ENCODE measurements around the gene GNAQ. TPM values are rescaled to one million over a fixed set of nuclear protein-coding genes. Genes with fewer than 3 reads are reported as not detected.
"Not testable (repeated sequence)": the region's sequence is repeated elsewhere in the genome, so short reads cannot be mapped to it uniquely, and the experiment has no call there.

The GNAQ gene
- total RNA-seq, 2 experiments from 2014 or later: 17.6 to 24.2 TPM

GRCh38 chr9:77748214-77748772 lies 283.3 kb downstream of the GNAQ start:
- H3K27ac Mint-ChIP-seq: no peak overlapping the region
- peaks cover 8% of the 10 kb centered on the region for H3K4me1 Mint-ChIP-seq
- no peak overlapping the region for H3K4me3 Mint-ChIP-seq
- DNase-seq (no peak), ATAC-seq (no peak)
- H3K36me3 Mint-ChIP-seq: peaks cover 2% of the 10 kb centered on the region
- H3K9me3 Mint-ChIP-seq (ENCODE audit: low read depth): no peaks in the 10 kb centered on the region
- CTCF ChIA-PET: interaction anchor here (0.8 kb wide), 1 partner anchor 290 kb away, joined by 3 read pairs; no protein-coding TSS in a partner anchor
- H3K27me3 Mint-ChIP-seq: no peaks in the 10 kb centered on the region

- peaks cover 8% of the 10 kb centered on the region for H3K4me1 Mint-ChIP-seq
- CTCF ChIA-PET: no interaction called here
- DNase-seq (no peak), ATAC-seq (no peak)
- H3K36me3 Mint-ChIP-seq: peaks cover 2% of the 10 kb centered on the region
- H3K27me3 Mint-ChIP-seq: no peaks in the 10 kb centered on the region
- no peak overlapping the region for H3K4me3 Mint-ChIP-seq
- no peaks in the 10 kb centered on the region for H3K9me3 Mint-ChIP-seq (ENCODE audit: low read depth)
- H3K27ac Mint-ChIP-seq: no peak overlapping the region
Measured at GRCh38 chr9:77747163-77747562, 284.4 kb downstream of the GNAQ start.

GRCh38 chr9:77744841-77745430 lies 286.7 kb downstream of the GNAQ start:
- Mint-ChIP-seq H3K4me1 (no peaks in the 10 kb centered on the region), H3K27me3 (no peaks in the 10 kb centered on the region), H3K36me3 (peaks cover 2% of the 10 kb centered on the region), H3K9me3 (ENCODE audit: low read depth) (no peaks in the 10 kb centered on the region), H3K27ac (no peak overlapping the region), H3K4me3 (no peak overlapping the region)
- DNase-seq: no peak
- CTCF ChIA-PET: no interaction called here
- no peak for ATAC-seq

- Mint-ChIP-seq H3K4me1 (no peaks in the 10 kb centered on the region), H3K4me3 (no peak overlapping the region), H3K27me3 (no peaks in the 10 kb centered on the region), H3K36me3 (peaks cover 2% of the 10 kb centered on the region), H3K27ac (no peak overlapping the region), H3K9me3 (ENCODE audit: low read depth) (no peaks in the 10 kb centered on the region)
- ATAC-seq (no peak), DNase-seq (no peak)
- CTCF ChIA-PET: no interaction called here
Measured at GRCh38 chr9:77743386-77743785, 288.2 kb downstream of the GNAQ start.

- no peak overlapping the region for H3K27ac Mint-ChIP-seq
- CTCF ChIA-PET: interaction anchor here (1.3 kb wide), 1 partner anchor 26 kb away, joined by 3 read pairs; no protein-coding TSS in a partner anchor
- no peaks in the 10 kb centered on the region for H3K4me1 Mint-ChIP-seq
- DNase-seq (no peak), ATAC-seq (no peak)
- no peaks in the 10 kb centered on the region for H3K27me3 Mint-ChIP-seq
- no peaks in the 10 kb centered on the region for H3K9me3 Mint-ChIP-seq (ENCODE audit: low read depth)
- no peak overlapping the region for H3K4me3 Mint-ChIP-seq
- no peaks in the 10 kb centered on the region for H3K36me3 Mint-ChIP-seq
Measured at GRCh38 chr9:77738932-77739331, 292.7 kb downstream of the GNAQ start.

- DNase-seq (no peak), ATAC-seq (no peak)
- Mint-ChIP-seq H3K4me1 (no peaks in the 10 kb centered on the region), H3K4me3 (no peak overlapping the region), H3K27ac (no peak overlapping the region), H3K9me3 (ENCODE audit: low read depth) (no peaks in the 10 kb centered on the region), H3K36me3 (no peaks in the 10 kb centered on the region), H3K27me3 (no peaks in the 10 kb centered on the region)
- CTCF ChIA-PET: no interaction called here
Measured at GRCh38 chr9:77735494-77735893, 296.1 kb downstream of the GNAQ start.

- DNase-seq (no peak), ATAC-seq (no peak)
- Mint-ChIP-seq H3K27ac (no peak overlapping the region), H3K27me3 (no peaks in the 10 kb centered on the region), H3K4me1 (no peaks in the 10 kb centered on the region), H3K9me3 (ENCODE audit: low read depth) (peaks cover 2% of the 10 kb centered on the region), H3K36me3 (peaks cover 12% of the 10 kb centered on the region), H3K4me3 (no peak overlapping the region)
- CTCF ChIA-PET: no interaction called here
Measured at GRCh38 chr9:77731930-77732329, 299.7 kb downstream of the GNAQ start.

- no peak overlapping the region for H3K4me3 Mint-ChIP-seq
- H3K4me1 Mint-ChIP-seq: peaks cover 6% of the 10 kb centered on the region
- DNase-seq (no peak), ATAC-seq (no peak)
- no peak overlapping the region for H3K27ac Mint-ChIP-seq
- CTCF ChIA-PET: no interaction called here
- H3K27me3 Mint-ChIP-seq: no peaks in the 10 kb centered on the region
- H3K9me3 Mint-ChIP-seq (ENCODE audit: low read depth): peaks cover 2% of the 10 kb centered on the region
- peaks cover 16% of the 10 kb centered on the region for H3K36me3 Mint-ChIP-seq
Measured at GRCh38 chr9:77731008-77731698, 300.5 kb downstream of the GNAQ start.

GRCh38 chr9:77729177-77729576 lies 302.4 kb downstream of the GNAQ start:
- CTCF ChIA-PET: no interaction called here
- H3K27ac Mint-ChIP-seq: no peak overlapping the region
- DNase-seq (no peak), ATAC-seq (no peak)
- H3K9me3 Mint-ChIP-seq (ENCODE audit: low read depth): peaks cover 2% of the 10 kb centered on the region
- H3K4me3 Mint-ChIP-seq: no peak overlapping the region
- no peaks in the 10 kb centered on the region for H3K27me3 Mint-ChIP-seq
- H3K4me1 Mint-ChIP-seq: peaks cover 13% of the 10 kb centered on the region
- H3K36me3 Mint-ChIP-seq: peaks cover 21% of the 10 kb centered on the region

GRCh38 chr9:77726814-77727213 lies 304.8 kb downstream of the GNAQ start:
- DNase-seq (no peak), ATAC-seq (no peak)
- H3K36me3 Mint-ChIP-seq: peaks cover 24% of the 10 kb centered on the region
- H3K9me3 Mint-ChIP-seq (ENCODE audit: low read depth): peaks cover 2% of the 10 kb centered on the region
- no peaks in the 10 kb centered on the region for H3K27me3 Mint-ChIP-seq
- peaks cover 13% of the 10 kb centered on the region for H3K4me1 Mint-ChIP-seq
- CTCF ChIA-PET: no interaction called here
- H3K27ac Mint-ChIP-seq: no peak overlapping the region
- no peak overlapping the region for H3K4me3 Mint-ChIP-seq

GRCh38 chr9:77726289-77726688 lies 305.3 kb downstream of the GNAQ start:
- CTCF ChIA-PET: no interaction called here
- Mint-ChIP-seq H3K4me1 (peaks cover 13% of the 10 kb centered on the region), H3K27me3 (no peaks in the 10 kb centered on the region), H3K36me3 (peaks cover 24% of the 10 kb centered on the region), H3K27ac (peak overlapping the region; percentile 33), H3K4me3 (no peak overlapping the region), H3K9me3 (ENCODE audit: low read depth) (peaks cover 2% of the 10 kb centered on the region)
- no peak for ATAC-seq
- no peak for DNase-seq

GRCh38 chr9:77725820-77726219 lies 305.8 kb downstream of the GNAQ start:
- CTCF ChIA-PET: no interaction called here
- Mint-ChIP-seq H3K9me3 (ENCODE audit: low read depth) (peaks cover 2% of the 10 kb centered on the region), H3K4me1 (peaks cover 13% of the 10 kb centered on the region), H3K4me3 (no peak overlapping the region), H3K36me3 (peaks cover 24% of the 10 kb centered on the region), H3K27ac (peak overlapping the region; percentile 33), H3K27me3 (no peaks in the 10 kb centered on the region)
- ATAC-seq (peak; percentile 36), DNase-seq (no peak)

- CTCF ChIA-PET: no interaction called here
- no peak for ATAC-seq
- no peak overlapping the region for H3K4me3 Mint-ChIP-seq
- H3K27me3 Mint-ChIP-seq: no peaks in the 10 kb centered on the region
- no peak overlapping the region for H3K27ac Mint-ChIP-seq
- peaks cover 13% of the 10 kb centered on the region for H3K4me1 Mint-ChIP-seq
- peaks cover 2% of the 10 kb centered on the region for H3K9me3 Mint-ChIP-seq (ENCODE audit: low read depth)
- no peak for DNase-seq
- peaks cover 25% of the 10 kb centered on the region for H3K36me3 Mint-ChIP-seq
Measured at GRCh38 chr9:77725046-77725694, 306.4 kb downstream of the GNAQ start.

GRCh38 chr9:77721156-77721555 lies 310.5 kb downstream of the GNAQ start:
- H3K36me3 Mint-ChIP-seq: peaks cover 11% of the 10 kb centered on the region
- H3K27me3 Mint-ChIP-seq; ATAC-seq; CTCF ChIA-PET; DNase-seq; H3K27ac Mint-ChIP-seq; H3K9me3 Mint-ChIP-seq (ENCODE audit: low read depth); H3K4me3 Mint-ChIP-seq; H3K4me1 Mint-ChIP-seq: not testable (repeated sequence)
